DND-41 (cell line): ENCODE measurements around the gene PSMF1.

ENCODE experiments used
- ATAC-seq: fragments of 200-7000 bp; cut with Tn5 transposase; 3 replicates; pipeline ENCODE4 v1.9.1; 2021; ENCODE audit warnings: low read depth; ENCODE audit not compliant: insufficient read depth
- DNase-seq: peaks from one replicate; pipeline ENCODE4 v3.0.0-alpha.2; 2020
- H2AFZ ChIP-seq: 2 replicates; pipeline ENCODE4 v1.6.0; 2012; ENCODE audit warnings: low read depth, low read length
- H3K27ac ChIP-seq: 2 replicates; pipeline ENCODE4 v1.5.1; 2012; ENCODE audit warnings: low read length, inconsistent platforms
- H3K27me3 ChIP-seq: fragments of 200-600 bp; sonication (generic); 2 replicates; pipeline ENCODE4 v1.6.0; 2012; ENCODE audit warnings: low read length, mild to moderate bottlenecking, inconsistent platforms; ENCODE audit not compliant: insufficient read depth, poor library complexity
- H3K36me3 ChIP-seq: 2 replicates; pipeline ENCODE4 v1.5.1; 2012; ENCODE audit warnings: low read length, inconsistent platforms; ENCODE audit not compliant: insufficient read depth
- H3K4me1 ChIP-seq: 2 replicates; pipeline ENCODE4 v1.5.1; 2012; ENCODE audit warnings: mild to moderate bottlenecking, low read length; ENCODE audit not compliant: insufficient read depth
- H3K4me2 ChIP-seq: 2 replicates; pipeline ENCODE4 v1.6.0; 2012; ENCODE audit warnings: mild to moderate bottlenecking, moderate library complexity, low read length, inconsistent platforms; ENCODE audit not compliant: insufficient read depth
- H3K4me3 ChIP-seq, 2 experiments: fragments of 200-600 bp in 1 of 2; shearing (Covaris generic) in 1 of 2; 2 replicates each; pipeline ENCODE4 v1.5.1; 2012 to 2016; ENCODE audit warnings: inconsistent platforms in 2 of 2, low read length in 2 of 2, mild to moderate bottlenecking in 2 of 2, low read depth in 1 of 2, moderate library complexity in 1 of 2
- H3K79me2 ChIP-seq: 2 replicates; pipeline ENCODE4 v1.6.0; 2012; ENCODE audit warnings: low read length, inconsistent platforms; ENCODE audit not compliant: insufficient read depth
- H3K9ac ChIP-seq: 2 replicates; pipeline ENCODE4 v1.6.0; 2012; ENCODE audit warnings: low read depth, mild to moderate bottlenecking, inconsistent platforms, low read length, moderate library complexity
- H3K9me3 ChIP-seq: 2 replicates; pipeline ENCODE4 v1.5.1; 2012; ENCODE audit warnings: low read length, moderate library complexity, mild to moderate bottlenecking, inconsistent platforms; ENCODE audit not compliant: insufficient read depth, severe bottlenecking
- H4K20me1 ChIP-seq: 2 replicates; pipeline ENCODE4 v1.6.0; 2012; ENCODE audit warnings: low read length; ENCODE audit not compliant: insufficient read depth
- CTCF ChIP-seq: IDR thresholded peaks from 2 replicates; pipeline ENCODE4 v1.5.1; 2012; ENCODE audit warnings: borderline replicate concordance, low read length, moderate library complexity, mild to moderate bottlenecking; ENCODE audit not compliant: poor library complexity, severe bottlenecking; ENCODE audit errors: extremely low read depth
- EZH2 ChIP-seq: IDR thresholded peaks from 3 replicates; pipeline ENCODE4 v1.6.1; 2012; ENCODE audit warnings: borderline replicate concordance, low read depth, mild to moderate bottlenecking, moderate library complexity, low read length, inconsistent platforms; ENCODE audit not compliant: severe bottlenecking

The PSMF1 gene

GRCh38 chr20:1160496-1160895, 42.1 kb downstream of the PSMF1 start:
- no peak overlapping the region for H3K4me2 ChIP-seq
- no peak overlapping the region for H3K27ac ChIP-seq
- DNase-seq (no peak), ATAC-seq (no peak)
- TF ChIP-seq EZH2, result no peak
- TF ChIP-seq CTCF, result no peak
- no peak overlapping the region for H3K9ac ChIP-seq
- H3K4me3 ChIP-seq, result no peak overlapping the region
- no peaks in the 10 kb centered on the region for H3K27me3 ChIP-seq
- peaks cover 24% of the 10 kb centered on the region for H4K20me1 ChIP-seq
- no peaks in the 10 kb centered on the region for H3K79me2 ChIP-seq
- peaks cover 66% of the 10 kb centered on the region for H3K36me3 ChIP-seq
- no peak overlapping the region for H2AFZ ChIP-seq
- H3K4me1 ChIP-seq, result no peaks in the 10 kb centered on the region
- H3K9me3 ChIP-seq, result no peaks in the 10 kb centered on the region

- Histone ChIP-seq H3K4me1 (no peaks in the 10 kb centered on the region), H2AFZ (no peak overlapping the region), H3K27ac (no peak overlapping the region), H4K20me1 (peaks cover 24% of the 10 kb centered on the region), H3K9me3 (no peaks in the 10 kb centered on the region), H3K9ac (no peak overlapping the region), H3K4me3 (no peak overlapping the region), H3K36me3 (peaks cover 66% of the 10 kb centered on the region), H3K79me2 (no peaks in the 10 kb centered on the region), H3K27me3 (no peaks in the 10 kb centered on the region), H3K4me2 (no peak overlapping the region)
- TF ChIP-seq EZH2, result no peak
- no peak for TF ChIP-seq CTCF
- no peak for DNase-seq
- ATAC-seq, result no peak
These were observed 42.6 kb downstream of the PSMF1 start for GRCh38 chr20:1160991-1161390.

GRCh38 chr20:1163105-1163504, 44.7 kb downstream of the PSMF1 start:
- ATAC-seq (no peak), DNase-seq (no peak)
- H4K20me1 ChIP-seq, result peaks cover 24% of the 10 kb centered on the region
- H3K36me3 ChIP-seq, result peaks cover 83% of the 10 kb centered on the region
- H3K9me3 ChIP-seq, result no peaks in the 10 kb centered on the region
- no peak overlapping the region for H3K27ac ChIP-seq
- no peak overlapping the region for H3K4me2 ChIP-seq
- no peak overlapping the region for H3K4me3 ChIP-seq
- no peak overlapping the region for H3K9ac ChIP-seq
- TF ChIP-seq CTCF, result no peak
- no peak for TF ChIP-seq EZH2
- no peak overlapping the region for H2AFZ ChIP-seq
- H3K79me2 ChIP-seq, result no peaks in the 10 kb centered on the region
- H3K27me3 ChIP-seq, result no peaks in the 10 kb centered on the region
- no peaks in the 10 kb centered on the region for H3K4me1 ChIP-seq

- H3K4me2 ChIP-seq, result no peak overlapping the region
- DNase-seq (no peak), ATAC-seq (no peak)
- no peak overlapping the region for H3K4me3 ChIP-seq
- no peak overlapping the region for H3K27ac ChIP-seq
- H4K20me1 ChIP-seq, result peaks cover 24% of the 10 kb centered on the region
- no peak overlapping the region for H2AFZ ChIP-seq
- no peak overlapping the region for H3K9ac ChIP-seq
- no peaks in the 10 kb centered on the region for H3K79me2 ChIP-seq
- no peaks in the 10 kb centered on the region for H3K9me3 ChIP-seq
- peaks cover 88% of the 10 kb centered on the region for H3K36me3 ChIP-seq
- H3K4me1 ChIP-seq, result no peaks in the 10 kb centered on the region
- no peaks in the 10 kb centered on the region for H3K27me3 ChIP-seq
- TF ChIP-seq EZH2 (no peak), CTCF (no peak)
These were observed 45.3 kb downstream of the PSMF1 start for GRCh38 chr20:1163653-1164052.
